ENCODE data around the gene OTUB2. TPM values are rescaled to one million over a fixed set of nuclear protein-coding genes. Genes with fewer than 3 reads are reported as not detected.

Gene OTUB2
- total and polyA plus RNA-seq, 2 of the 8 experiments (the other 6 are each of a cell fraction or from before 2014, with no cell fraction given) = 2.2 to 4.2 TPM

- no peak overlapping the region for H3K27ac ChIP-seq (ENCODE audit: low read depth, low read length)
- POLR2A ChIA-PET (ENCODE audit: partially characterized antibody) = interaction anchor here (0.6 kb wide), 1 partner anchor 26 kb away, joined by 3 read pairs; no protein-coding TSS in a partner anchor
- no peak for TF ChIP-seq FOSL1 (IDR thresholded peaks at IDR 0.05; ENCODE audit: insufficient read depth, low read depth, low read length)
- TF ChIP-seq SIRT6 (IDR thresholded peaks at IDR 0.05; ENCODE audit: low read length) = no peak
- no peak for TF ChIP-seq RXRA (IDR thresholded peaks at IDR 0.05; ENCODE audit: insufficient read depth, low read depth, low read length)
Observed at GRCh38 chr14:94038921-94039629, 12.9 kb downstream of the OTUB2 start.

More at GRCh38 chr14:94038921-94039629, 12.9 kb downstream of the OTUB2 start:
- Histone ChIP-seq H3K9ac (replicated peaks in 1 of 4; ENCODE audit: extremely low read depth in 1 of 4, low read depth in 3 of 4, low read length in 3 of 4) (no peak overlapping the region), H3K36me3 (ENCODE audit: control insufficient read depth in 2 of 4, insufficient read depth in 4 of 4, low read length in 3 of 4) (peaks cover 0 to 4% (median 1%) of the 10 kb centered on the region in 4 experiments; a peak in 3 of 8 replicates), H3K14ac (ENCODE audit: insufficient read length) (no peak overlapping the region), H3K56ac (replicated peaks; ENCODE audit: insufficient read length, low read depth, low read length) (no peak overlapping the region), H4K5ac (ENCODE audit: insufficient read length, low read depth, low read length) (no peak overlapping the region), H3K4me2 (ENCODE audit: insufficient read depth in 1 of 2, low read depth in 2 of 2, low read length in 2 of 2) (no peak overlapping the region), H3K4me3 (ENCODE audit: extremely low read depth in 1 of 4, insufficient read depth in 2 of 4, low read depth in 3 of 4, low read length in 4 of 4) (no peak overlapping the region), H2BK12ac (ENCODE audit: low read depth, low read length) (no peak overlapping the region), H3K79me1 (ENCODE audit: low read depth, low read length) (no peaks in the 10 kb centered on the region), H4K8ac (ENCODE audit: extremely low read depth, insufficient read depth, low read length) (no peak overlapping the region), H2BK15ac (ENCODE audit: low read length) (no peak overlapping the region), H2BK5ac (ENCODE audit: low read depth, low read length) (no peak overlapping the region), H3K27me3 (replicated peaks in 1 of 4; ENCODE audit: control insufficient read depth in 3 of 4, extremely low read depth in 1 of 4, insufficient read depth in 3 of 4, low read length in 3 of 4) (no peaks in the 10 kb centered on the region), H3K18ac (ENCODE audit: extremely low read depth, low read length) (no peak overlapping the region), H2AFZ (ENCODE audit: low read length) (no peak overlapping the region), H3K79me2 (ENCODE audit: control insufficient read depth in 1 of 2, insufficient read depth in 2 of 2, low read length in 2 of 2) (no peaks in the 10 kb centered on the region), H2BK20ac (ENCODE audit: low read length) (no peak overlapping the region), H2BK120ac (replicated peaks; ENCODE audit: low read depth, low read length) (no peak overlapping the region), H2AK5ac (ENCODE audit: low read depth, low read length) (no peak overlapping the region), H4K91ac (replicated peaks; ENCODE audit: insufficient read length, low read length) (no peak overlapping the region), H3K9me3 (ENCODE audit: insufficient read depth in 2 of 2, low read depth in 1 of 2, low read length in 1 of 2) (no peaks in the 10 kb centered on the region), H3K23ac (ENCODE audit: insufficient read length) (no peak overlapping the region), H3K4me1 (replicated peaks in 1 of 4; ENCODE audit: control insufficient read depth in 3 of 4, insufficient read depth in 4 of 4, low read length in 3 of 4) (peaks cover 0 to 8% (median 0%) of the 10 kb centered on the region in 4 experiments; a peak in 2 of 7 replicates), H3K23me2 (ENCODE audit: low read depth, low read length) (no peaks in the 10 kb centered on the region), H3K4ac (replicated peaks; ENCODE audit: insufficient read length, low read depth, low read length) (no peak overlapping the region), H4K20me1 (replicated peaks in 1 of 2; ENCODE audit: control insufficient read depth in 1 of 2, insufficient read depth in 2 of 2, low read length in 2 of 2) (peaks cover 2 to 7% of the 10 kb centered on the region in 2 experiments)
- DNase-seq (ENCODE audit: low read depth in 1 of 2, low spot score in 2 of 2) (no peak), FAIRE-seq (no peak)
- CTCF ChIA-PET (ENCODE audit: partially characterized antibody) = interaction anchor here (0.6 to 7.2 kb wide), 8 partner anchors 11 to 296 kb away, joined by 3 to 105 read pairs (median 5); partner anchors contain the start of gene IFI27L2
- 90% methylated on average over 11 of the region's 11 CpGs; no CpG with 5 or more reads in 1 of the 2 experiments for WGBS, 2 experiments (ENCODE audit: extremely low coverage in 1 of 2, insufficient coverage in 1 of 2, insufficient read length in 1 of 2, insufficient replicate concordance in 2 of 2, low coverage in 1 of 2, low lambda C conversion rate in 2 of 2, missing lambda C conversion rate in 1 of 2)

Measured in H1 (cell line).